Measurements from ENCODE around the gene ERCC4. TPM values are rescaled to one million over a fixed set of nuclear protein-coding genes. Genes with fewer than 3 reads are reported as not detected.
A peak's percentile ranks its signal among the peaks of the same experiment; 100 is the strongest.

ERCC4 gene
- total RNA-seq, 3 donors from 2014 or later = 4.8 to 8.3 (median 7.9) TPM

DNA sequence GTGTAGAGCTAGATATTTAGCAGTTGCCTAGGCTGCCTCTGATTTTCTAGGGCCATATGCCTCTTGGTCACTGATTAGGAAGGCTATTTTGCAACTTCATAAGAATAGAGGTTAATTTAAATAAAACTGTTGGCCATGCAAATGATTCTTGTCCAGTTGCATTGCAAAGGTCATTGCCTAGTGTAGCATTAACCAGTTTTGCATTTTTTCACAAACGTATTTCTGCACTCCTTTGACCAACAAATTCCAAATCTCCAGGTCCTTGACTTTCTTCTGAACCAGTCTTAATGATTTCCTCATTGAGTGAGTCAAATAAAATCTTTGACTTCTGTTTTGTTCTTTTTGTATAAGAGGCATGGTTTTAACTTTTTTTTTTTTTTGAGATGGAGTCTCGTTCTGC is 33.5 kb downstream of the ERCC4 start:
- H3K4me3 ChIP-seq = no peak overlapping the region
- no peak for DNase-seq (ENCODE audit: low spot score in 2 of 2)
- no peak for TF ChIP-seq POLR2AphosphoS5 (IDR thresholded peaks at IDR 0.05)
- TF ChIP-seq POLR2A (IDR thresholded peaks at IDR 0.05) = no peak
- TF ChIP-seq, protein P1, sequence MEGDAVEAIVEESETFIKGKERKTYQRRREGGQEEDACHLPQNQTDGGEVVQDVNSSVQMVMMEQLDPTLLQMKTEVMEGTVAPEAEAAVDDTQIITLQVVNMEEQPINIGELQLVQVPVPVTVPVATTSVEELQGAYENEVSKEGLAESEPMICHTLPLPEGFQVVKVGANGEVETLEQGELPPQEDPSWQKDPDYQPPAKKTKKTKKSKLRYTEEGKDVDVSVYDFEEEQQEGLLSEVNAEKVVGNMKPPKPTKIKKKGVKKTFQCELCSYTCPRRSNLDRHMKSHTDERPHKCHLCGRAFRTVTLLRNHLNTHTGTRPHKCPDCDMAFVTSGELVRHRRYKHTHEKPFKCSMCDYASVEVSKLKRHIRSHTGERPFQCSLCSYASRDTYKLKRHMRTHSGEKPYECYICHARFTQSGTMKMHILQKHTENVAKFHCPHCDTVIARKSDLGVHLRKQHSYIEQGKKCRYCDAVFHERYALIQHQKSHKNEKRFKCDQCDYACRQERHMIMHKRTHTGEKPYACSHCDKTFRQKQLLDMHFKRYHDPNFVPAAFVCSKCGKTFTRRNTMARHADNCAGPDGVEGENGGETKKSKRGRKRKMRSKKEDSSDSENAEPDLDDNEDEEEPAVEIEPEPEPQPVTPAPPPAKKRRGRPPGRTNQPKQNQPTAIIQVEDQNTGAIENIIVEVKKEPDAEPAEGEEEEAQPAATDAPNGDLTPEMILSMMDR (IDR thresholded peaks at IDR 0.05) = no peak
- no peak overlapping the region for H3K27ac ChIP-seq
- H3K4me1 ChIP-seq = no peaks in the 10 kb centered on the region
- intact Hi-C loops (cut with DNase I; ENCODE audit: low total_unique reads) = no loop called here
- H3K9me3 ChIP-seq = no peaks in the 10 kb centered on the region
- H3K36me3 ChIP-seq = peaks cover 2% of the 10 kb centered on the region
- H3K27me3 ChIP-seq = no peaks in the 10 kb centered on the region

DNA sequence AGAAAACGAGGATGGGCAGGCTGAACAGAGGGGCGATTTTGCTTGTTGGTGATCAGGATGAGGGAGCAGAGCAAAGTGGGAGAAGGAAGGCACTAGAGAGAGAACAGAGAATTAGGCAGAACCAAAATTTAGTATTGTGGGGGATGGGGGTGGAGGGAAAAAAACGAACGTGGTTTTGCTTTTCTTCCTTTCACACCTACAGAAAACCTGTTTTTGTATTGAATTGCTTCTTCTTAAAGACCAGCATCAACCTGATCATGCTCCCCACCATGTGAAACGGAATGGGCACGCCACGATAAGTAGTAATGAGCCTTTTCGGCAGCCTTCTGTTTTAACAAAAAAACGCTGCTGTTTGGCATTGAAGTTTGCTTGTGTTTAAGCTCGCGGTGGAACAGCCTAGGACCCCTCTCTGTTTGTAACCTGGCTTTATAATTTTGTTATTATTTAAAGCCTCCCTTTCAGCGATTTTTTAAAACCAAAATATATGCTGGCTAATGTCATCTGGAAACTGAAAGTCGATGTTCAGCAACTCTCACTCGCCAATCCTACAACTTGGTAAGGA is 36.8 kb downstream of the ERCC4 start:
- intact Hi-C loops (cut with DNase I; ENCODE audit: low total_unique reads) = no loop called here
- no peaks in the 10 kb centered on the region for H3K36me3 ChIP-seq
- DNase-seq (ENCODE audit: low spot score in 2 of 2) = no peak
- no peak for TF ChIP-seq POLR2A (IDR thresholded peaks at IDR 0.05)
- TF ChIP-seq, protein P1 (IDR thresholded peaks at IDR 0.05) = no peak
- no peak for TF ChIP-seq POLR2AphosphoS5 (IDR thresholded peaks at IDR 0.05)
- no peaks in the 10 kb centered on the region for H3K4me1 ChIP-seq
- H3K4me3 ChIP-seq = peak overlapping the region; percentile 29 to 56 (median 35)
- no peaks in the 10 kb centered on the region for H3K9me3 ChIP-seq
- H3K27me3 ChIP-seq = no peaks in the 10 kb centered on the region
- H3K27ac ChIP-seq = peak overlapping the region; percentile 78 to 93

DNA sequence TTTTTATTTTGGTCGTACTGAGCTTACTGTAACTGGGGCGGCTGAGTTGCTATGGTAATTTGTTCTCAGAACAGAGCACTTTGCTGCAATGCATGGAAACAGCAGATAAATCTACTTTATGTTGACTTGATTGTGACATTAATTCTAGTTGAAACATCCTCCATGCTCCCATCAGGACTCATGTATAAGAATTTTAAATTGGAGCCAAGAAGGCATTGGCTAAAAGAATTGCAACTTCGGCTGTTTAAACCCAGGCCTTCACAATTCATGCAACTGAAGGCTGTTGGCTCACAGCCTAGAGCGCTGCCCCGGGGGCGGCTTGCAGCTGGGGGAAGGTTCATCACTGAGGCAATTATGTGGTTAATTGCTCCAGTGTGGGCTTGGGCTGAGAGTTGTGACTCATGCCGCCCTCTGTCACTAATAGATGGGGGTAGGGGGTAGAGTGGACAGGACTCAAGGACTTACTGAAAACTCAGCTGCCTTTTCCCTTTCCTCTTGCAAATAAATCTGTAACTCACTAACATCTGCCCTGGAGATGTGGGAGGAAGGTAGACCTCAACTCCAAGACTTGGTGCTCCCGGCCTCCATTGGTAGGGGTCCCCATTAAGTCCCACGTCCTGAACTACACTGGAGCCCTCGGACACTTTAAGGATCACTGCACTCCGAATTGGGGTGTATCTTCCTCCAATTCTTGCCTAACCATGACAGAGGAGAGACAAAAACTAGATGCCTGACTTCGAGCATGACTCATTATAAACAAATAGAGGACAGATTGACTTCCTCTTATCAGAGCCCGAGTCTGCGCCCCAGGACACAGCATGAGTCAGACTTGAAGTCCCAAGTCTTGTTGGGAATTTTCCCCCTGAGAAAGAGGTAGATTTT is 37.5 kb downstream of the ERCC4 start:
- intact Hi-C loops (cut with DNase I; ENCODE audit: low total_unique reads) = no loop called here

DNA sequence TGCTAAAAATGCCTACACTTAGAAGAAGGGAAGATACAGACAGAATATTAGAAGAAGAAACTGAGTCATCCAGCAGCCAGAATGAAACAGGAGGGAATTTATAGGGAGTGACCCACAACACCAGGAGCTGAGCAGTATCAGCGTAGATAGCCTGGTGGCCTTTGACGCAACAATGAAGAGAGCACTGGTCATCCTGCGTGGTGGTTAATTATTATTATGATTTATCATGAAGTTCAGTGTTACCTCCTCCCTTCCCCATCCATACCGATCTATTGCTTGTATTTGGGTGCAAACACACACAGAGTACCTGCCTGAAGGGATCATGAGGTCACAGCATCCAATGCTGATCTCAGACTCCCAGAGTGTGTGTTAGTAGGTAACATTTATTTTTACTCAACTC is 38.5 kb downstream of the ERCC4 start:
- H3K4me3 ChIP-seq = no peak overlapping the region
- DNase-seq (ENCODE audit: low spot score in 2 of 2) = no peak
- no peaks in the 10 kb centered on the region for H3K36me3 ChIP-seq
- H3K27ac ChIP-seq = peak overlapping the region; percentile 78 to 93
- H3K4me1 ChIP-seq = no peaks in the 10 kb centered on the region
- TF ChIP-seq, protein P1 (IDR thresholded peaks at IDR 0.05) = no peak
- TF ChIP-seq POLR2A (IDR thresholded peaks at IDR 0.05) (no peak), POLR2AphosphoS5 (IDR thresholded peaks at IDR 0.05) (no peak)
- no peaks in the 10 kb centered on the region for H3K9me3 ChIP-seq
- intact Hi-C loops (cut with DNase I; ENCODE audit: low total_unique reads) = no loop called here
- no peaks in the 10 kb centered on the region for H3K27me3 ChIP-seq

More for the DNA sequence above, 37.5 kb downstream of the ERCC4 start:
- Histone ChIP-seq H3K9me3 (no peaks in the 10 kb centered on the region), H3K36me3 (no peaks in the 10 kb centered on the region), H3K4me3 (peak overlapping the region; percentile 29 to 56 (median 35)), H3K4me1 (no peaks in the 10 kb centered on the region), H3K27ac (peak overlapping the region; percentile 78 to 93), H3K27me3 (no peaks in the 10 kb centered on the region)
- DNase-seq (ENCODE audit: low spot score in 2 of 2) = peak in 1 of 2 donors; percentile 44
- TF ChIP-seq POLR2A (IDR thresholded peaks at IDR 0.05) (no peak), POLR2AphosphoS5 (IDR thresholded peaks at IDR 0.05) (peak in 2 of 3 donors; percentile 35 to 53)
- TF ChIP-seq, protein P1 (IDR thresholded peaks at IDR 0.05) = no peak

DNA sequence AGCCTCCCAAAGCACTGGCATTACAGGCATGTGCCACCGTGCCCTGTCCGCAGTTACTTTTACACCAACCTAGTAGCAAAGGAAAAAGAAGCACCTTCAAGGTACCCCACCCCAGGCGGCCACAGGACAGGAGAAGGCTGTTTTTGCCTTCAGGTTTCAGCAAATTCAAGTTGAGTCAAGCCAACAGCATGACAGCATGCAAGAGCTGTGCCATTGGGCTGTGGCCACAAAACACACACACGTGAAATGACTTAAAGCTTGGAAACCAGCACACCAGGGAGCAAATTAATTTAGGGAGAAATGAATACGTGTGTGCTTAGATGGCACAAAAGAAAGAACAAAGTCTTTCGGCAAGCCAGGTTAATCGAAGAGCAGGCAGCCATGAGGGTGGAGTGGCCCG is 39.7 kb downstream of the ERCC4 start:
- intact Hi-C loops (cut with DNase I; ENCODE audit: low total_unique reads) = no loop called here
- H3K4me3 ChIP-seq = no peak overlapping the region
- no peak overlapping the region for H3K27ac ChIP-seq
- TF ChIP-seq, protein P1 (IDR thresholded peaks at IDR 0.05) = no peak
- no peak for TF ChIP-seq POLR2AphosphoS5 (IDR thresholded peaks at IDR 0.05)
- no peak for TF ChIP-seq POLR2A (IDR thresholded peaks at IDR 0.05)
- DNase-seq (ENCODE audit: low spot score in 2 of 2) = no peak
- H3K4me1 ChIP-seq = no peaks in the 10 kb centered on the region
- no peaks in the 10 kb centered on the region for H3K27me3 ChIP-seq
- H3K9me3 ChIP-seq = no peaks in the 10 kb centered on the region
- H3K36me3 ChIP-seq = no peaks in the 10 kb centered on the region
